HCT116 (cell line): ENCODE measurements around the gene HEPN1. TPM values are rescaled to one million over a fixed set of nuclear protein-coding genes. Genes with fewer than 3 reads are reported as not detected.

Experiments
- ATAC-seq: fragments of 200-7000 bp; cut with Tn5 transposase; 2 replicates; pipeline ENCODE4 v1.9.1; 2020; ENCODE audit warnings: mild to moderate bottlenecking, moderate library complexity
- BruUV-seq: library from RNA; stranded (reverse); fragments of 400-500 nt; replicated peaks from 2 replicates; lab custom pipeline; 2021; lab: Mats Ljungman, UMichigan
- CTCF ChIA-PET: fragments of 300-600 bp; sonication (Branson Sonifier 250); formaldehyde crosslinking; loops from one replicate; lab custom pipeline; 2021; ENCODE audit warnings: antibody characterized with exemption; lab: Charles Lee
- POLR2A ChIA-PET: fragments of 300-600, 350-600 bp; sonication (Branson Sonifier 250); formaldehyde crosslinking; loops from one replicate; lab custom pipeline; 2021; ENCODE audit warnings: antibody characterized with exemption; lab: Charles Lee
- RAD21 ChIA-PET, 2 experiments: fragments of 300-600 bp; sonication (Branson Sonifier 250); formaldehyde crosslinking; loops; one replicate each; lab custom pipeline; 2023; ENCODE audit warnings: low total read pairs in 2 of 2; ENCODE audit not compliant: uncharacterized antibody in 2 of 2, unreplicated experiment in 2 of 2, low non-redundant PET in 1 of 2; lab: Charles Lee
- DNase-seq: peaks from one replicate; pipeline ENCODE4 v3.0.0-alpha.2; 2010; ENCODE audit warnings: low read depth, low spot score
- H2AFZ ChIP-seq: fragments of 200-600 bp; shearing (Covaris generic), sonication (generic); 2 replicates; pipeline ENCODE4 v1.6.1; 2017; ENCODE audit warnings: low read depth, mixed run types, mixed read lengths, antibody characterized with exemption, low read length; ENCODE audit not compliant: poor library complexity, severe bottlenecking
- H3K27ac ChIP-seq: 2 replicates; pipeline ENCODE4 v1.5.1; 2012; ENCODE audit warnings: low read depth, low read length
- H3K27me3 ChIP-seq: fragments of 200-600 bp; sonication (generic); 2 replicates; pipeline ENCODE4 v1.6.1; 2016; ENCODE audit warnings: mixed run types, low read length, mixed read lengths; ENCODE audit not compliant: insufficient read depth
- H3K36me3 ChIP-seq, 2 experiments: fragments of 200-500 bp in 1 of 2; fragments of 200-600 bp in 1 of 2; sonication (Bioruptor generic) in 1 of 2; sonication (generic) in 1 of 2; 2 replicates each; pipeline versions ENCODE4 v1.5.1 to v1.6.1; 2014 to 2016; ENCODE audit warnings: low read length in 2 of 2, inconsistent platforms in 1 of 2, mixed read lengths in 1 of 2, mixed run types in 1 of 2; ENCODE audit not compliant: insufficient read depth in 2 of 2, control insufficient read depth in 1 of 2
- H3K4me1 ChIP-seq, 2 experiments: fragments of 200-600 bp in 1 of 2; sonication (generic) in 1 of 2; 2 replicates each; pipeline versions ENCODE4 v1.5.1 to v1.6.1; 2012 to 2017; ENCODE audit warnings: low read length in 2 of 2, inconsistent platforms in 1 of 2, mild to moderate bottlenecking in 1 of 2, mixed read lengths in 1 of 2, mixed run types in 1 of 2, moderate library complexity in 1 of 2; ENCODE audit not compliant: insufficient read depth in 2 of 2, control insufficient read depth in 1 of 2
- H3K4me2 ChIP-seq: fragments of 200-600 bp; sonication (generic); 2 replicates; pipeline ENCODE4 v1.6.1; 2017; ENCODE audit warnings: mixed run types, low read length, mixed read lengths
- H3K4me3 ChIP-seq, 2 experiments: fragments of 200-600 bp in 1 of 2; sonication (generic) in 1 of 2; replicated peaks in 1 of 2; 2 replicates each; pipeline ENCODE4 v1.5.1; 2011 to 2016; ENCODE audit warnings: low read length in 2 of 2, control low read depth in 1 of 2, low read depth in 1 of 2, mild to moderate bottlenecking in 1 of 2, mixed read lengths in 1 of 2, mixed run types in 1 of 2
- H3K79me2 ChIP-seq: fragments of 200-600 bp; sonication (generic); 2 replicates; pipeline ENCODE4 v1.6.1; 2017; ENCODE audit warnings: mild to moderate bottlenecking, mixed run types, low read length, moderate library complexity, mixed read lengths; ENCODE audit not compliant: insufficient read depth
- H3K9ac ChIP-seq: fragments of 200-600 bp; sonication (generic); 2 replicates; pipeline ENCODE4 v1.6.1; 2016; ENCODE audit warnings: low read length, mixed read lengths
- H3K9me2 ChIP-seq: fragments of 200-600 bp; sonication (generic), shearing (Covaris generic); 2 replicates; pipeline ENCODE4 v1.6.1; 2017; ENCODE audit warnings: mixed run types, mild to moderate bottlenecking, moderate library complexity; ENCODE audit not compliant: insufficient read depth
- H3K9me3 ChIP-seq, 2 experiments: fragments of 200-500 bp in 1 of 2; fragments of 200-600 bp in 1 of 2; sonication (Bioruptor generic) in 1 of 2; sonication (generic) in 1 of 2; 2 replicates each; pipeline ENCODE4 v1.6.1; 2014 to 2017; ENCODE audit warnings: low read length in 2 of 2, mixed read lengths in 2 of 2, inconsistent platforms in 1 of 2, low read depth in 1 of 2, mild to moderate bottlenecking in 1 of 2, mixed run types in 1 of 2, moderate library complexity in 1 of 2; ENCODE audit not compliant: control insufficient read depth in 1 of 2, insufficient read depth in 1 of 2
- H4K20me1 ChIP-seq: fragments of 200-600 bp; sonication (generic), shearing (Covaris generic); 2 replicates; pipeline ENCODE4 v1.6.1; 2017; ENCODE audit warnings: mixed run types, mild to moderate bottlenecking, moderate library complexity; ENCODE audit not compliant: insufficient read depth
- CBX3 ChIP-seq: IDR thresholded peaks from 2 replicates; pipeline ENCODE4 v1.6.1; 2012; ENCODE audit warnings: low read depth
- CEBPB ChIP-seq: IDR thresholded peaks from 2 replicates; pipeline ENCODE4 v1.6.1; 2012; ENCODE audit warnings: low read depth
- ELF1 ChIP-seq: IDR thresholded peaks from 2 replicates; pipeline ENCODE4 v1.6.1; 2012; ENCODE audit warnings: low read depth, borderline replicate concordance
- EZH2 ChIP-seq: fragments of 200-600 bp; sonication (generic); IDR thresholded peaks from 2 replicates; pipeline ENCODE4 v1.6.1; 2017; ENCODE audit warnings: antibody characterized with exemption, mixed run types
- FOSL1 ChIP-seq: IDR thresholded peaks from 2 replicates; pipeline ENCODE4 v1.6.1; 2012; ENCODE audit warnings: low read depth
- JUND ChIP-seq: IDR thresholded peaks from 2 replicates; pipeline ENCODE4 v1.6.1; 2012
- POLR2A ChIP-seq: IDR thresholded peaks from 2 replicates; pipeline ENCODE4 v1.7.0; 2011; ENCODE audit warnings: borderline replicate concordance; ENCODE audit not compliant: insufficient read depth, insufficient read length; ENCODE audit errors: extremely low read depth
- POLR2AphosphoS5 ChIP-seq: IDR thresholded peaks from 2 replicates; pipeline ENCODE4 v1.6.1; 2011; ENCODE audit warnings: mild to moderate bottlenecking, low read depth, low read length, moderate library complexity
- RAD21 ChIP-seq: IDR thresholded peaks from 2 replicates; pipeline ENCODE4 v1.6.1; 2012; ENCODE audit warnings: low read depth, mild to moderate bottlenecking
- SIN3A ChIP-seq: IDR thresholded peaks from 2 replicates; pipeline ENCODE4 v1.6.1; 2012; ENCODE audit warnings: low read depth
- SP1 ChIP-seq: IDR thresholded peaks from 2 replicates; pipeline ENCODE4 v1.6.1; 2012; ENCODE audit warnings: low read depth
- SRF ChIP-seq: IDR thresholded peaks from 2 replicates; pipeline ENCODE4 v1.6.1; 2012; ENCODE audit warnings: low read depth
- TCF7L2 ChIP-seq: IDR thresholded peaks from 2 replicates; pipeline ENCODE4 v1.7.0; 2011; ENCODE audit warnings: borderline replicate concordance, inconsistent platforms; ENCODE audit not compliant: insufficient read depth, insufficient read length; ENCODE audit errors: extremely low read depth
- YY1 ChIP-seq: IDR thresholded peaks from 2 replicates; pipeline ENCODE4 v1.6.1; 2011; ENCODE audit warnings: low read length, low read depth, moderate library complexity, mild to moderate bottlenecking; ENCODE audit not compliant: insufficient replicate concordance; ENCODE audit errors: extremely low read depth
- ZBTB33 ChIP-seq: IDR thresholded peaks from 2 replicates; pipeline ENCODE4 v1.6.1; 2011; ENCODE audit warnings: mild to moderate bottlenecking, low read length, moderate library complexity; ENCODE audit not compliant: insufficient replicate concordance; ENCODE audit errors: extremely low read depth
- ZFX ChIP-seq: fragments of 450-650 bp; IDR thresholded peaks from 2 replicates; pipeline ENCODE4 v1.6.1; 2017
- ZNF274 ChIP-seq: fragments of 200-500 bp; sonication (Bioruptor generic); IDR thresholded peaks from 2 replicates; pipeline ENCODE4 v1.6.1; 2014; ENCODE audit warnings: mild to moderate bottlenecking, low read depth, low read length, inconsistent platforms
- intact Hi-C: fragments of 100-400 bp; cut with micrococcal nuclease; formaldehyde crosslinking; loops from 2 replicates; pipeline ENCODE4 v1.10.0; 2022
- total RNA-seq: library from RNA; stranded (reverse); gene quantifications from one replicate; pipeline ENCODE4 v1.2.1, GENCODE V29; 2021; ENCODE audit not compliant: unreplicated experiment
- TF ChIP-seq, protein P1 (sequence below): IDR thresholded peaks from 2 replicates; pipeline ENCODE4 v1.6.1; 2012; ENCODE audit warnings: low read depth
- TF ChIP-seq, protein P2 (sequence below): IDR thresholded peaks from 2 replicates; pipeline ENCODE4 v1.6.1; 2012
- TF ChIP-seq, protein P3 (sequence below), 3 experiments: fragments of 200-600 bp in 1 of 3; sonication (generic) in 1 of 3; IDR thresholded peaks in 2 of 3; conservative IDR thresholded peaks in 1 of 3; 2 replicates each; pipeline ENCODE4 v1.5.1; 2012 to 2017; ENCODE audit warnings: low read depth in 2 of 3, low read length in 2 of 3, antibody characterized with exemption in 1 of 3, borderline replicate concordance in 1 of 3, control low read depth in 1 of 3, mild to moderate bottlenecking in 1 of 3, mixed read lengths in 1 of 3, mixed run types in 1 of 3, moderate library complexity in 1 of 3; ENCODE audit not compliant: insufficient read depth in 1 of 3

HEPN1 gene
- total RNA-seq, 1 experiment from 2014 or later: not detected

GRCh38 chr11:124930799-124931198 lies 11.7 kb downstream of the HEPN1 start:
- H4K20me1 ChIP-seq: no peaks in the 10 kb centered on the region
- TF ChIP-seq SIN3A (no peak), FOSL1 (no peak), ELF1 (no peak), ZNF274 (no peak), YY1 (no peak), CBX3 (no peak), ZBTB33 (no peak), EZH2 (no peak), POLR2A (no peak), POLR2AphosphoS5 (no peak), CEBPB (no peak), JUND (no peak), ZFX (no peak), SP1 (no peak), SRF (no peak), TCF7L2 (no peak), RAD21 (no peak)
- TF ChIP-seq, protein P1, sequence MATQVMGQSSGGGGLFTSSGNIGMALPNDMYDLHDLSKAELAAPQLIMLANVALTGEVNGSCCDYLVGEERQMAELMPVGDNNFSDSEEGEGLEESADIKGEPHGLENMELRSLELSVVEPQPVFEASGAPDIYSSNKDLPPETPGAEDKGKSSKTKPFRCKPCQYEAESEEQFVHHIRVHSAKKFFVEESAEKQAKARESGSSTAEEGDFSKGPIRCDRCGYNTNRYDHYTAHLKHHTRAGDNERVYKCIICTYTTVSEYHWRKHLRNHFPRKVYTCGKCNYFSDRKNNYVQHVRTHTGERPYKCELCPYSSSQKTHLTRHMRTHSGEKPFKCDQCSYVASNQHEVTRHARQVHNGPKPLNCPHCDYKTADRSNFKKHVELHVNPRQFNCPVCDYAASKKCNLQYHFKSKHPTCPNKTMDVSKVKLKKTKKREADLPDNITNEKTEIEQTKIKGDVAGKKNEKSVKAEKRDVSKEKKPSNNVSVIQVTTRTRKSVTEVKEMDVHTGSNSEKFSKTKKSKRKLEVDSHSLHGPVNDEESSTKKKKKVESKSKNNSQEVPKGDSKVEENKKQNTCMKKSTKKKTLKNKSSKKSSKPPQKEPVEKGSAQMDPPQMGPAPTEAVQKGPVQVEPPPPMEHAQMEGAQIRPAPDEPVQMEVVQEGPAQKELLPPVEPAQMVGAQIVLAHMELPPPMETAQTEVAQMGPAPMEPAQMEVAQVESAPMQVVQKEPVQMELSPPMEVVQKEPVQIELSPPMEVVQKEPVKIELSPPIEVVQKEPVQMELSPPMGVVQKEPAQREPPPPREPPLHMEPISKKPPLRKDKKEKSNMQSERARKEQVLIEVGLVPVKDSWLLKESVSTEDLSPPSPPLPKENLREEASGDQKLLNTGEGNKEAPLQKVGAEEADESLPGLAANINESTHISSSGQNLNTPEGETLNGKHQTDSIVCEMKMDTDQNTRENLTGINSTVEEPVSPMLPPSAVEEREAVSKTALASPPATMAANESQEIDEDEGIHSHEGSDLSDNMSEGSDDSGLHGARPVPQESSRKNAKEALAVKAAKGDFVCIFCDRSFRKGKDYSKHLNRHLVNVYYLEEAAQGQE: no peak
- TF ChIP-seq, protein P2, sequence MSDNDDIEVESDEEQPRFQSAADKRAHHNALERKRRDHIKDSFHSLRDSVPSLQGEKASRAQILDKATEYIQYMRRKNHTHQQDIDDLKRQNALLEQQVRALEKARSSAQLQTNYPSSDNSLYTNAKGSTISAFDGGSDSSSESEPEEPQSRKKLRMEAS: no peak
- TF ChIP-seq, protein P3, sequence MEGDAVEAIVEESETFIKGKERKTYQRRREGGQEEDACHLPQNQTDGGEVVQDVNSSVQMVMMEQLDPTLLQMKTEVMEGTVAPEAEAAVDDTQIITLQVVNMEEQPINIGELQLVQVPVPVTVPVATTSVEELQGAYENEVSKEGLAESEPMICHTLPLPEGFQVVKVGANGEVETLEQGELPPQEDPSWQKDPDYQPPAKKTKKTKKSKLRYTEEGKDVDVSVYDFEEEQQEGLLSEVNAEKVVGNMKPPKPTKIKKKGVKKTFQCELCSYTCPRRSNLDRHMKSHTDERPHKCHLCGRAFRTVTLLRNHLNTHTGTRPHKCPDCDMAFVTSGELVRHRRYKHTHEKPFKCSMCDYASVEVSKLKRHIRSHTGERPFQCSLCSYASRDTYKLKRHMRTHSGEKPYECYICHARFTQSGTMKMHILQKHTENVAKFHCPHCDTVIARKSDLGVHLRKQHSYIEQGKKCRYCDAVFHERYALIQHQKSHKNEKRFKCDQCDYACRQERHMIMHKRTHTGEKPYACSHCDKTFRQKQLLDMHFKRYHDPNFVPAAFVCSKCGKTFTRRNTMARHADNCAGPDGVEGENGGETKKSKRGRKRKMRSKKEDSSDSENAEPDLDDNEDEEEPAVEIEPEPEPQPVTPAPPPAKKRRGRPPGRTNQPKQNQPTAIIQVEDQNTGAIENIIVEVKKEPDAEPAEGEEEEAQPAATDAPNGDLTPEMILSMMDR (IDR thresholded peaks at IDR 0.05 in 2 of 3, conservative IDR thresholded peaks at IDR 0.05 in 1 of 3; ENCODE audit: borderline replicate concordance in 1 of 3, insufficient read depth in 1 of 3, low read depth in 2 of 3, low read length in 2 of 3): no peak
- TF ChIP-seq, all 23 proteins: peak for 0
- BruUV-seq: no TSS peak
- no peak overlapping the region for H2AFZ ChIP-seq
- no peaks in the 10 kb centered on the region for H3K9me2 ChIP-seq
- intact Hi-C loops: no loop called here
- no peak overlapping the region for H3K27ac ChIP-seq
- ATAC-seq (no peak), DNase-seq (no peak)
- ChIA-PET RAD21 (no interaction called here), CTCF (no interaction called here), POLR2A (no interaction called here)
- no peak overlapping the region for H3K9ac ChIP-seq
- no peaks in the 10 kb centered on the region for H3K36me3 ChIP-seq
- H3K4me3 ChIP-seq: no peak overlapping the region
- peaks cover 0 to 5% of the 10 kb centered on the region in 2 experiments; a peak in 1 of 4 replicates for H3K4me1 ChIP-seq
- H3K27me3 ChIP-seq: no peaks in the 10 kb centered on the region
- no peaks in the 10 kb centered on the region for H3K9me3 ChIP-seq
- no peak overlapping the region for H3K4me2 ChIP-seq
- H3K79me2 ChIP-seq: no peaks in the 10 kb centered on the region
